ENCODE results near the gene VPS37D. TPM values are rescaled to one million over a fixed set of nuclear protein-coding genes. Genes with fewer than 3 reads are reported as not detected.

Gene VPS37D
- total and polyA plus RNA-seq, 2 donors (not counting 1 experiment from before 2014, with no cell fraction given) = 0.10 to 0.71 TPM

DNA sequence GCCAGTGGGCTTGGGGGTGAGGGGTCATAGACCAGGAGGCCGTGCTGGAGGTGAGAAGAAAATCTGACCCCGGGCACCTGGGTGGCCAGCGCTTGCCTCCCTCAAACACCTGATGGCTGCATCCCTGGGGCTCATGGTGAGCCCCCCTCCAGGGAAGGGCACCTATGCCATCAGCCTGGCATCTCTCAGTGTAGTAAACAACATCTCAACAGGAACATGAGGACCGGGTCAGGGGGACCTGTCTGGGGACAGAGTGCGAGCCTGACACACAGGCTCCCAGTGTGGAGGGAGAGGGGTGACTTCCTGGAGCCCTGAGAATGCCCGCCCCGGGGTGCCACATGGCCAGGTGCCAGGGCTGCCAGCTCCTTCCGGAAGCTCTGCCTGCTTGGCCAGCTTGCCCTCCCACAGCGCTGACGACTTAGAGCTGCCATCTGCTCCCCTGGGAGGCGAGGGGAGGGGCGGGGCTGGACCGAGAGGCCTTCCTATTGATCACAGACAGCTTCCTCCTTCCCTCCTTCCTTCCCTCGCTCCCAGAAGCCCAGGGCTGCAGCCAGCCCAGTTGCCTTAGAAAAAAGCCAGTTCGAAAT lies 39.5 kb downstream of the VPS37D start:
- Histone ChIP-seq H3K4me1 (ENCODE audit: control insufficient read depth in 2 of 2, insufficient read depth in 2 of 2, low read length in 2 of 2) (peaks cover 18 to 22% of the 10 kb centered on the region in 2 donors), H3K4me3 (ENCODE audit: control extremely low read depth in 1 of 5, extremely low read depth in 1 of 5, insufficient read depth in 1 of 5, low read depth in 2 of 5, low read length in 4 of 5) (peak overlapping the region in 1 of 5 experiments; percentile 7), H3K4me2 (replicated peaks; ENCODE audit: low read depth, low read length, poor library complexity, severe bottlenecking) (peak overlapping the region; percentile 68), H3K9me3 (ENCODE audit: control extremely low read depth in 1 of 3, control insufficient read depth in 2 of 3, insufficient read depth in 1 of 3, low read length in 2 of 3) (no peaks in the 10 kb centered on the region), H4K20me1 (ENCODE audit: control insufficient read depth, insufficient read depth, low read length, poor library complexity, severe bottlenecking) (no peaks in the 10 kb centered on the region), H3K79me2 (ENCODE audit: control insufficient read depth, insufficient read depth, low read length) (no peaks in the 10 kb centered on the region), H3K36me3 (replicated peaks in 1 of 2; ENCODE audit: control extremely low read depth in 1 of 2, control insufficient read depth in 1 of 2, extremely low read depth in 1 of 2, insufficient read depth in 2 of 2, low read length in 1 of 2) (no peaks in the 10 kb centered on the region), H3K27ac (ENCODE audit: low read length in 2 of 2) (no peak overlapping the region), H3K9ac (ENCODE audit: low read length) (peak overlapping the region; percentile 8), H3K27me3 (replicated peaks in 1 of 4; ENCODE audit: control extremely low read depth in 1 of 4, control insufficient read depth in 3 of 4, insufficient read depth in 4 of 4, low read length in 3 of 4) (peaks cover 0 to 10% (median 0%) of the 10 kb centered on the region in 4 experiments), H2AFZ (ENCODE audit: insufficient read depth, low read depth, low read length, poor library complexity, severe bottlenecking) (peak overlapping the region; percentile 66)
- ATAC-seq (ENCODE audit: low read depth) = peak; percentile 82
- peaks cover 25% of the 10 kb centered on the region for H3K4me1 Mint-ChIP-seq
- ChIA-PET POLR2A (interaction anchor here (0.7 kb wide), 1 partner anchor 40 kb away, joined by 3 read pairs; no protein-coding TSS in a partner anchor), CTCF (interaction anchor here (0.6 to 2.5 kb wide), 3 partner anchors 11 to 148 kb away, joined by 3 to 7 read pairs (median 3); no protein-coding TSS in a partner anchor)
- intact Hi-C loops (cut with micrococcal nuclease) = loop anchor here (1.0 kb wide), 1 partner anchor 12 kb away; the partner anchor contains the start of gene STX1A
- H3K27ac Mint-ChIP-seq = peak overlapping the region; percentile 50
- WGBS (ENCODE audit: insufficient coverage) = 32% methylated on average over 14 of the region's 15 CpGs
- H3K27me3 Mint-ChIP-seq = peaks cover under 1% of the 10 kb centered on the region
- H3K9me3 Mint-ChIP-seq (ENCODE audit: insufficient read depth) = no peaks in the 10 kb centered on the region
- TF ChIP-seq EZH2 (IDR thresholded peaks at IDR 0.05; ENCODE audit: borderline replicate concordance, insufficient read depth, low read depth, low read length, poor library complexity, severe bottlenecking) = no peak
- TF ChIP-seq, protein P1, sequence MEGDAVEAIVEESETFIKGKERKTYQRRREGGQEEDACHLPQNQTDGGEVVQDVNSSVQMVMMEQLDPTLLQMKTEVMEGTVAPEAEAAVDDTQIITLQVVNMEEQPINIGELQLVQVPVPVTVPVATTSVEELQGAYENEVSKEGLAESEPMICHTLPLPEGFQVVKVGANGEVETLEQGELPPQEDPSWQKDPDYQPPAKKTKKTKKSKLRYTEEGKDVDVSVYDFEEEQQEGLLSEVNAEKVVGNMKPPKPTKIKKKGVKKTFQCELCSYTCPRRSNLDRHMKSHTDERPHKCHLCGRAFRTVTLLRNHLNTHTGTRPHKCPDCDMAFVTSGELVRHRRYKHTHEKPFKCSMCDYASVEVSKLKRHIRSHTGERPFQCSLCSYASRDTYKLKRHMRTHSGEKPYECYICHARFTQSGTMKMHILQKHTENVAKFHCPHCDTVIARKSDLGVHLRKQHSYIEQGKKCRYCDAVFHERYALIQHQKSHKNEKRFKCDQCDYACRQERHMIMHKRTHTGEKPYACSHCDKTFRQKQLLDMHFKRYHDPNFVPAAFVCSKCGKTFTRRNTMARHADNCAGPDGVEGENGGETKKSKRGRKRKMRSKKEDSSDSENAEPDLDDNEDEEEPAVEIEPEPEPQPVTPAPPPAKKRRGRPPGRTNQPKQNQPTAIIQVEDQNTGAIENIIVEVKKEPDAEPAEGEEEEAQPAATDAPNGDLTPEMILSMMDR (IDR thresholded peaks at IDR 0.05) = no peak
- H3K4me3 Mint-ChIP-seq = peak overlapping the region; percentile 53
- peak; percentile 72 for DNase-seq

DNA sequence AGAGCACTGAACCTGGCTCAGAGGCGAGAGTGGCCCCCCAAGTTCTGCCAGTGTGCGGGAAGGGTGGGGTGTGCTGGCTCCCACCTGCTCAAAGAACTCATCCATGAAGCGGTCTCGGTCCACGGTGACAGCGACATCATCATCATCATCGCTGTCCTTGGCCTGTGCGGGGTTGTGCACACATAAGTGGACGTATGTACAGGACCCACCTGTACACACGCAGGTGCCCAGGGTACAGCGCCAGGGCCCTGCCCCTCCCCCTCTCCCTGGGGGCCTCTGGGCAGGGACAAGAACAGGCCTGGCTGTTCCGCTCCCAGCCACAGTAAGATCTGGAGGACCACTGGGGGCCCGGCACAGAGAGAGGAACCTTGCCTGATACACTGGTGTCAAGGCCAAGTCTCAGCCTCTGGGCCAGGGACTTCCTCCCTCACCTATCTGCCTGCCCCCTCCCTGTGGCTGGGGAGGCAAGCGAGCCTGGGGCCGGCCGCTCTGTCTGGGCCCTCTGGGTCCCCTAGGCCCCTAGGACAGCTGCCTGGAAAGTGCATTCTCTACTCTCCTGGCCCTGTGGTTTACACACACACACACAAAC lies 41.4 kb downstream of the VPS37D start:
- Histone ChIP-seq H2AFZ (ENCODE audit: insufficient read depth, low read depth, low read length, poor library complexity, severe bottlenecking) (no peak overlapping the region), H3K9ac (ENCODE audit: low read length) (no peak overlapping the region), H3K4me2 (replicated peaks; ENCODE audit: low read depth, low read length, poor library complexity, severe bottlenecking) (no peak overlapping the region), H3K4me3 (ENCODE audit: control extremely low read depth in 1 of 5, extremely low read depth in 1 of 5, insufficient read depth in 1 of 5, low read depth in 2 of 5, low read length in 4 of 5) (no peak overlapping the region), H3K27ac (ENCODE audit: low read length in 2 of 2) (no peak overlapping the region), H3K36me3 (replicated peaks in 1 of 2; ENCODE audit: control extremely low read depth in 1 of 2, control insufficient read depth in 1 of 2, extremely low read depth in 1 of 2, insufficient read depth in 2 of 2, low read length in 1 of 2) (no peaks in the 10 kb centered on the region), H3K9me3 (ENCODE audit: control extremely low read depth in 1 of 3, control insufficient read depth in 2 of 3, insufficient read depth in 1 of 3, low read length in 2 of 3) (no peaks in the 10 kb centered on the region), H3K79me2 (ENCODE audit: control insufficient read depth, insufficient read depth, low read length) (no peaks in the 10 kb centered on the region), H3K4me1 (ENCODE audit: control insufficient read depth in 2 of 2, insufficient read depth in 2 of 2, low read length in 2 of 2) (peaks cover 12 to 13% of the 10 kb centered on the region in 2 donors), H4K20me1 (ENCODE audit: control insufficient read depth, insufficient read depth, low read length, poor library complexity, severe bottlenecking) (no peaks in the 10 kb centered on the region), H3K27me3 (replicated peaks in 1 of 4; ENCODE audit: control extremely low read depth in 1 of 4, control insufficient read depth in 3 of 4, insufficient read depth in 4 of 4, low read length in 3 of 4) (peaks cover 0 to 12% (median 0%) of the 10 kb centered on the region in 4 experiments)
- no peak overlapping the region for H3K27ac Mint-ChIP-seq
- H3K4me3 Mint-ChIP-seq = no peak overlapping the region
- ATAC-seq (ENCODE audit: low read depth) (no peak), DNase-seq (no peak)
- TF ChIP-seq, protein P1 (IDR thresholded peaks at IDR 0.05) = no peak
- TF ChIP-seq EZH2 (IDR thresholded peaks at IDR 0.05; ENCODE audit: borderline replicate concordance, insufficient read depth, low read depth, low read length, poor library complexity, severe bottlenecking) = no peak
- intact Hi-C loops (cut with micrococcal nuclease) = no loop called here
- no peaks in the 10 kb centered on the region for H3K9me3 Mint-ChIP-seq (ENCODE audit: insufficient read depth)
- H3K4me1 Mint-ChIP-seq = peaks cover 16% of the 10 kb centered on the region
- 91% methylated on average over 16 of the region's 16 CpGs for WGBS (ENCODE audit: insufficient coverage)
- peaks cover 13% of the 10 kb centered on the region for H3K27me3 Mint-ChIP-seq
- CTCF ChIA-PET = no interaction called here
- POLR2A ChIA-PET = no interaction called here
